Lower leg skin (tissue), 3 donors: ENCODE results near the gene ITSN1.

Source experiments
- CTCF ChIP-seq, 3 donors: fragments of 450-650 bp; IDR thresholded peaks; one replicate each; pipeline ENCODE4 v1.5.1; 2016; ENCODE audit warnings: antibody characterized with exemption in 3 of 3, mild to moderate bottlenecking in 3 of 3, moderate library complexity in 2 of 3
- POLR2A ChIP-seq, 2 donors: fragments of 450-650 bp; IDR thresholded peaks; one replicate each; pipeline ENCODE4 v1.6.1; 2016 to 2017; ENCODE audit warnings: antibody characterized with exemption in 2 of 2, mild to moderate bottlenecking in 1 of 2, moderate library complexity in 1 of 2

GRCh38 chr21:33865176-33865575, 222.9 kb downstream of the ITSN1 start:
- TF ChIP-seq CTCF (IDR thresholded peaks at IDR 0.05) (no peak), POLR2A (IDR thresholded peaks at IDR 0.05) (no peak)
